ENCODE data around the gene S100A13. TPM values are rescaled to one million over a fixed set of nuclear protein-coding genes. Genes with fewer than 3 reads are reported as not detected.

The S100A13 gene
- total RNA-seq, 1 experiment from 2014 or later, result 11.0 TPM

GRCh38 chr1:153598309-153599172, 28.8 kb downstream of the S100A13 start:
- Histone ChIP-seq H3K4me1 (ENCODE audit: insufficient read depth, low read length, poor library complexity, severe bottlenecking) (peaks cover 4% of the 10 kb centered on the region), H3K4me3 (ENCODE audit: low read depth, low read length, poor library complexity, severe bottlenecking) (no peak overlapping the region), H3K27ac (ENCODE audit: low read depth, low read length, poor library complexity, severe bottlenecking) (no peak overlapping the region), H3K36me3 (ENCODE audit: insufficient read depth, low read length, poor library complexity, severe bottlenecking) (no peaks in the 10 kb centered on the region), H3K9me3 (ENCODE audit: low read depth, low read length, poor library complexity, severe bottlenecking) (no peaks in the 10 kb centered on the region), H3K27me3 (replicated peaks; ENCODE audit: insufficient read depth, low read depth, low read length, poor library complexity) (no peaks in the 10 kb centered on the region)
- CTCF ChIA-PET, result no interaction called here
- no TSS peak for BruUV-seq (replicated peaks)
- intact Hi-C loops (cut with micrococcal nuclease; ENCODE audit: unreplicated experiment), result no loop called here
- TF ChIP-seq EZH2 (IDR thresholded peaks at IDR 0.05; ENCODE audit: borderline replicate concordance, low read depth, low read length, poor library complexity, severe bottlenecking), result no peak
- no peak for TF ChIP-seq CTCF (conservative IDR thresholded peaks at IDR 0.05; ENCODE audit: low read depth, low read length)
- DNase-seq (ENCODE audit: low spot score), result peak; percentile 83
- POLR2A ChIA-PET (ENCODE audit: low non-redundant PET), result no interaction called here

DNA sequence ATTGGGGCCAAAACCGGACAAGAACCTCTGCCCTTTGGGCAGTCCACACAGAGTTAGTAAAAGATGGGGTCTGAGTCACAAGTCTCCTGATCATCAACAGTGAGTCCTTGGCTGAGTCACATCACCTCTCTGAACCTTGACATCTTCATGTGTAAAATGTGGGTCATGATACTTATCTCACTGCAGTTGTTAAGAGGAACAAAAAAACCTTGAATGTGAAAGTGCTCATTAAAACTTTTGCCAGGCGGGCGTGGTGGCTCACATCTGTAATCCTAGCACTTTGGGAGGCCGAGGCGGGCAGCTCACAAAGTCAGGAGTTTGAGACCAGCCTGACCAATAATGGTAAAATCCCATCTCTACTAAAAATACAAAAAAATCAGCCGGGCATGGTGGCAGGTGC, 30.1 kb downstream of the S100A13 start:
- CTCF ChIA-PET, result no interaction called here
- intact Hi-C loops (cut with micrococcal nuclease; ENCODE audit: unreplicated experiment), result no loop called here
- no peak overlapping the region for H3K4me3 ChIP-seq (ENCODE audit: low read depth, low read length, poor library complexity, severe bottlenecking)
- peaks cover 4% of the 10 kb centered on the region for H3K4me1 ChIP-seq (ENCODE audit: insufficient read depth, low read length, poor library complexity, severe bottlenecking)
- BruUV-seq (replicated peaks), result no TSS peak
- TF ChIP-seq CTCF (conservative IDR thresholded peaks at IDR 0.05; ENCODE audit: low read depth, low read length) (no peak), EZH2 (IDR thresholded peaks at IDR 0.05; ENCODE audit: borderline replicate concordance, low read depth, low read length, poor library complexity, severe bottlenecking) (no peak)
- H3K36me3 ChIP-seq (ENCODE audit: insufficient read depth, low read length, poor library complexity, severe bottlenecking), result no peaks in the 10 kb centered on the region
- no peak for DNase-seq (ENCODE audit: low spot score)
- H3K27ac ChIP-seq (ENCODE audit: low read depth, low read length, poor library complexity, severe bottlenecking), result no peak overlapping the region
- no peaks in the 10 kb centered on the region for H3K27me3 ChIP-seq (replicated peaks; ENCODE audit: insufficient read depth, low read depth, low read length, poor library complexity)
- H3K9me3 ChIP-seq (ENCODE audit: low read depth, low read length, poor library complexity, severe bottlenecking), result no peaks in the 10 kb centered on the region
- POLR2A ChIA-PET (ENCODE audit: low non-redundant PET), result no interaction called here

DNA sequence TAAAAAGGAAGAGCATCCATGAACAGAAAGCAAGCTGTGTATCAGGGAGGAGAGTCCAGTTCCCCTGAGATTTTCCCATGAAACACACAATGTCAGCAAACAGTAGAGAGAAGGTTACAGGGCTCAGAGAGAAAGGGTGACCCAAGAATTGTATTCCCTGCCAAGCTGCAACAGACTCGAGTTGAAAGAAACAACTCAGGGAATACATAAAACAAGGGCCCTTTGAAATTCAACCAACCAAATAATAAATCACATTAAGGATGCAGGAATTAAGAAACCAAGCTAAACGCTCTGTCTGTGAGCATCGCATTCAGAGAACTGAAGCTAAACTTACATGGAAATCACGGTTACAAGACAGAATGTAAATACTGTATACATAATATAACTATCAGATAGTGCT, 34.6 kb downstream of the S100A13 start:
- ChIA-PET CTCF (no interaction called here), POLR2A (ENCODE audit: low non-redundant PET) (no interaction called here)
- no peak overlapping the region for H3K27ac ChIP-seq (ENCODE audit: low read depth, low read length, poor library complexity, severe bottlenecking)

More for the DNA sequence above, 34.6 kb downstream of the S100A13 start:
- DNase-seq (ENCODE audit: low spot score), result no peak
- BruUV-seq (replicated peaks), result no TSS peak
- Histone ChIP-seq H3K27me3 (replicated peaks; ENCODE audit: insufficient read depth, low read depth, low read length, poor library complexity) (no peaks in the 10 kb centered on the region), H3K4me3 (ENCODE audit: low read depth, low read length, poor library complexity, severe bottlenecking) (no peak overlapping the region), H3K36me3 (ENCODE audit: insufficient read depth, low read length, poor library complexity, severe bottlenecking) (no peaks in the 10 kb centered on the region), H3K9me3 (ENCODE audit: low read depth, low read length, poor library complexity, severe bottlenecking) (no peaks in the 10 kb centered on the region), H3K4me1 (ENCODE audit: insufficient read depth, low read length, poor library complexity, severe bottlenecking) (no peaks in the 10 kb centered on the region)
- TF ChIP-seq EZH2 (IDR thresholded peaks at IDR 0.05; ENCODE audit: borderline replicate concordance, low read depth, low read length, poor library complexity, severe bottlenecking) (no peak), CTCF (conservative IDR thresholded peaks at IDR 0.05; ENCODE audit: low read depth, low read length) (no peak)
- intact Hi-C loops (cut with micrococcal nuclease; ENCODE audit: unreplicated experiment), result no loop called here

All from A673 (cell line).